HepG2 (cell line): Measurements from ENCODE around the gene AGAP1. TPM values are rescaled to one million over a fixed set of nuclear protein-coding genes. Genes with fewer than 3 reads are reported as not detected.

ENCODE experiments used
- ARNT2 ChIP-seq: sonication (generic); formaldehyde crosslinking; IDR thresholded peaks from 2 replicates; pipeline ENCODE4 v1.8.0; 2022; ENCODE audit warnings: mild to moderate bottlenecking, low read depth, missing genetic modification reagents, moderate library complexity
- E2F5 ChIP-seq: sonication (generic); formaldehyde crosslinking; conservative IDR thresholded peaks from 2 replicates; pipeline ENCODE4 v1.4.0; 2020; ENCODE audit warnings: missing genetic modification reagents
- ELF3 ChIP-seq: IDR thresholded peaks from 2 replicates; pipeline ENCODE4 v1.6.1; 2016; ENCODE audit warnings: missing genetic modification reagents, missing compliant biosample characterization
- FOSL2 ChIP-seq: sonication (generic); formaldehyde crosslinking; IDR thresholded peaks from 2 replicates; pipeline ENCODE4 v1.4.0; 2020; ENCODE audit warnings: missing genetic modification reagents
- HNF4A ChIP-seq: sonication (generic); formaldehyde crosslinking; IDR thresholded peaks from 2 replicates; pipeline ENCODE4 v1.4.0; 2020; ENCODE audit warnings: missing genetic modification reagents
- HOXA5 ChIP-seq: sonication (generic); formaldehyde crosslinking; IDR thresholded peaks from 2 replicates; pipeline ENCODE4 v1.4.0; 2020; ENCODE audit warnings: missing genetic modification reagents
- JUND ChIP-seq: sonication (generic); formaldehyde crosslinking; IDR thresholded peaks from 2 replicates; pipeline ENCODE4 v1.8.0; 2022; ENCODE audit warnings: mild to moderate bottlenecking, missing genetic modification reagents
- KAT7 ChIP-seq: IDR thresholded peaks from 2 replicates; pipeline ENCODE4 v1.6.1; 2018; ENCODE audit warnings: borderline replicate concordance, missing compliant biosample characterization
- MEIS1 ChIP-seq: sonication (generic); formaldehyde crosslinking; IDR thresholded peaks from 2 replicates; pipeline ENCODE4 v1.9.0; 2021; ENCODE audit warnings: mild to moderate bottlenecking, missing genetic modification reagents, moderate library complexity, borderline replicate concordance
- NCOA2 ChIP-seq: sonication (generic); formaldehyde crosslinking; IDR thresholded peaks from 2 replicates; pipeline ENCODE4 v1.8.0; 2022; ENCODE audit warnings: inconsistent platforms
- NCOR1 ChIP-seq: fragments of 200-600 bp; sonication (generic); IDR thresholded peaks from 2 replicates; pipeline ENCODE4 v1.7.0; 2017; ENCODE audit warnings: antibody characterized with exemption, low read length, borderline replicate concordance
- NFE2L1 ChIP-seq: sonication (generic); formaldehyde crosslinking; IDR thresholded peaks from 2 replicates; pipeline ENCODE4 v1.4.0; 2020; ENCODE audit warnings: missing genetic modification reagents, mild to moderate bottlenecking, borderline replicate concordance
- NFKB2 ChIP-seq: sonication (generic); formaldehyde crosslinking; IDR thresholded peaks from 2 replicates; pipeline ENCODE4 v1.4.0; 2020; ENCODE audit warnings: missing genetic modification reagents, borderline replicate concordance
- PCBP1 ChIP-seq: fragments of 200-400 bp; formaldehyde crosslinking; IDR thresholded peaks from 2 replicates; pipeline ENCODE4 v1.6.1; 2017; ENCODE audit warnings: mild to moderate bottlenecking, low read depth, low read length, borderline replicate concordance
- POGZ ChIP-seq: sonication (generic); formaldehyde crosslinking; IDR thresholded peaks from 2 replicates; pipeline ENCODE4 v1.4.0; 2020; ENCODE audit warnings: mild to moderate bottlenecking, missing genetic modification reagents
- RFX5 ChIP-seq: IDR thresholded peaks from 2 replicates; pipeline ENCODE4 v1.6.1; 2011; ENCODE audit warnings: low read depth, low read length, improper control_type of control experiment
- RXRB ChIP-seq: IDR thresholded peaks from 2 replicates; pipeline ENCODE4 v1.6.1; 2016; ENCODE audit warnings: borderline replicate concordance, missing genetic modification reagents, missing compliant biosample characterization
- SNAPC2 ChIP-seq: sonication (generic); formaldehyde crosslinking; IDR thresholded peaks from 2 replicates; pipeline ENCODE4 v1.8.1; 2022; ENCODE audit warnings: mild to moderate bottlenecking, missing genetic modification reagents
- ZBTB39 ChIP-seq: sonication (generic); formaldehyde crosslinking; IDR thresholded peaks from 2 replicates; pipeline ENCODE4 v1.5.0; 2020; ENCODE audit warnings: missing genetic modification reagents
- ZFP90 ChIP-seq: sonication (generic); formaldehyde crosslinking; IDR thresholded peaks from 2 replicates; pipeline ENCODE4 v1.8.0; 2022; ENCODE audit warnings: missing genetic modification reagents, mild to moderate bottlenecking, inconsistent platforms, borderline replicate concordance
- ZNF143 ChIP-seq: sonication (generic); formaldehyde crosslinking; IDR thresholded peaks from 2 replicates; pipeline ENCODE4 v1.4.0; 2020; ENCODE audit warnings: missing genetic modification reagents
- ZNF224 ChIP-seq: sonication (generic); formaldehyde crosslinking; IDR thresholded peaks from 2 replicates; pipeline ENCODE4 v1.5.0; 2020; ENCODE audit warnings: mild to moderate bottlenecking, missing genetic modification reagents
- ZNF335 ChIP-seq: sonication (generic); formaldehyde crosslinking; IDR thresholded peaks from 2 replicates; pipeline ENCODE4 v1.4.0; 2020; ENCODE audit warnings: missing genetic modification reagents
- ZNF510 ChIP-seq: sonication (generic); formaldehyde crosslinking; IDR thresholded peaks from 2 replicates; pipeline ENCODE4 v1.4.0; 2020; ENCODE audit warnings: low read depth, mild to moderate bottlenecking, missing genetic modification reagents
- ZNF678 ChIP-seq: sonication (generic); formaldehyde crosslinking; IDR thresholded peaks from 2 replicates; pipeline ENCODE4 v1.4.0; 2020; ENCODE audit warnings: mild to moderate bottlenecking, missing genetic modification reagents
- ZNF883 ChIP-seq: sonication (generic); formaldehyde crosslinking; IDR thresholded peaks from 2 replicates; pipeline ENCODE4 v1.5.1; 2020; ENCODE audit warnings: mild to moderate bottlenecking, missing genetic modification reagents; ENCODE audit errors: not compliant biosample characterization
- ZSCAN30 ChIP-seq: sonication (generic); formaldehyde crosslinking; IDR thresholded peaks from 2 replicates; pipeline ENCODE4 v1.5.0; 2020; ENCODE audit warnings: mild to moderate bottlenecking, missing genetic modification reagents
- ZSCAN31 ChIP-seq: sonication (generic); formaldehyde crosslinking; IDR thresholded peaks from 2 replicates; pipeline ENCODE4 v1.5.0; 2020; ENCODE audit warnings: low read depth, mild to moderate bottlenecking, missing genetic modification reagents
- polyA plus RNA-seq, 8 experiments: library from polyadenylated mRNA; depleted of rRNA in 3 of 8; stranded (reverse) in 7 of 8; unstranded in 1 of 8; fragments of >200 nt; fragmentation: Illumina TruSeq in 4 of 8; extraction: Trizol in 4 of 8; gene quantifications; 2 replicates each; pipeline versions ENCODE4 v1.2.1 to v1.2.3, GENCODE V29; 2011 to 2016; ENCODE audit warnings: low read depth in 4 of 8, missing spikeins in 1 of 8, mixed read lengths in 1 of 8; ENCODE audit not compliant: insufficient read depth in 1 of 8
- total RNA-seq, 5 experiments: library from RNA; depleted of rRNA; stranded (reverse); fragments of >200 nt; fragmentation: Illumina TruSeq; extraction: Trizol; gene quantifications; 2 replicates each; pipeline ENCODE4 v1.2.3, GENCODE V29; 2016; ENCODE audit warnings: low read depth in 1 of 5
- TF ChIP-seq, protein P1 (sequence below), 2 experiments: sonication (generic) in 1 of 2; formaldehyde crosslinking in 1 of 2; IDR thresholded peaks; 2 replicates each; pipeline versions ENCODE4 v1.5.1 to v1.6.1; 2011 to 2020; ENCODE audit warnings: borderline replicate concordance in 1 of 2, low read depth in 1 of 2, low read length in 1 of 2, mild to moderate bottlenecking in 1 of 2, missing genetic modification reagents in 1 of 2, moderate library complexity in 1 of 2

AGAP1 gene
- total and polyA plus RNA-seq, 2 of the 13 experiments (the other 11 are each of a cell fraction or from before 2014, with no cell fraction given) = 21.2 to 32.7 TPM

GRCh38 chr2:235901243-235901642, 407.4 kb downstream of the AGAP1 start (continued):
- TF ChIP-seq NCOA2 (CRISPR knock-in tag) (no peak), ZNF143 (CRISPR knock-in tag) (no peak), NFKB2 (CRISPR knock-in tag) (no peak), RFX5 (no peak), MEIS1 (CRISPR knock-in tag) (no peak), ELF3 (peak; percentile 88), ZFP90 (CRISPR knock-in tag) (no peak), ZNF678 (no peak), ZSCAN31 (no peak), POGZ (CRISPR knock-in tag) (0 out of 2 replicates have a peak, but pooled peaks have one; percentile 40), ZBTB39 (CRISPR knock-in tag) (no peak), NFE2L1 (CRISPR knock-in tag) (no peak), ZNF335 (CRISPR knock-in tag) (no peak), SNAPC2 (CRISPR knock-in tag) (no peak), HOXA5 (no peak), ZSCAN30 (CRISPR knock-in tag) (no peak), ZNF224 (CRISPR knock-in tag) (no peak), ZNF883 (CRISPR knock-in tag) (no peak), FOSL2 (CRISPR knock-in tag) (peak; percentile 19; the same call in 1 of the 2 replicates), NCOR1 (no peak), JUND (CRISPR knock-in tag) (0 out of 2 replicates have a peak, but pooled peaks have one; percentile 23), RXRB (CRISPR knock-in tag) (0 out of 2 replicates have a peak, but pooled peaks have one; percentile 35), E2F5 (no peak), PCBP1 (no peak), ARNT2 (no peak), KAT7 (CRISPR knock-in tag) (no peak), ZNF510 (CRISPR knock-in tag) (no peak), HNF4A (no peak)
- TF ChIP-seq, protein P1, sequence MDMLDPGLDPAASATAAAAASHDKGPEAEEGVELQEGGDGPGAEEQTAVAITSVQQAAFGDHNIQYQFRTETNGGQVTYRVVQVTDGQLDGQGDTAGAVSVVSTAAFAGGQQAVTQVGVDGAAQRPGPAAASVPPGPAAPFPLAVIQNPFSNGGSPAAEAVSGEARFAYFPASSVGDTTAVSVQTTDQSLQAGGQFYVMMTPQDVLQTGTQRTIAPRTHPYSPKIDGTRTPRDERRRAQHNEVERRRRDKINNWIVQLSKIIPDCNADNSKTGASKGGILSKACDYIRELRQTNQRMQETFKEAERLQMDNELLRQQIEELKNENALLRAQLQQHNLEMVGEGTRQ (IDR thresholded peaks at IDR 0.05; ENCODE audit: low read depth, low read length) = no peak
- TF ChIP-seq, protein P1 (CRISPR knock-in tag; IDR thresholded peaks at IDR 0.05; ENCODE audit: borderline replicate concordance) = no peak
